ENCODE results near the gene ARMC3.

Gene ARMC3

GRCh38 chr10:23047201-23048050 is 119.6 kb downstream of the ARMC3 start:
- DNase-seq (ENCODE audit: low read depth, low spot score), result no peak
- TF ChIP-seq EZH2 (IDR thresholded peaks at IDR 0.05), result no peak
- no peak for TF ChIP-seq FOXP2 (optimal IDR thresholded peaks at IDR 0.05; ENCODE audit: control extremely low read depth, extremely low read length, insufficient read depth)
- TF ChIP-seq POLR2AphosphoS5 (IDR thresholded peaks at IDR 0.05; ENCODE audit: borderline replicate concordance, low read depth, low read length), result no peak
- H3K9me3 ChIP-seq (ENCODE audit: low read depth, low read length), result no peaks in the 10 kb centered on the region

GRCh38 chr10:23048191-23048590 is 120.3 kb downstream of the ARMC3 start:
- no peaks in the 10 kb centered on the region for H3K9me3 ChIP-seq (ENCODE audit: low read depth, low read length)
- DNase-seq (ENCODE audit: low read depth, low spot score), result no peak

More at GRCh38 chr10:23047201-23048050, 119.6 kb downstream of the ARMC3 start:
- Histone ChIP-seq H3K36me3 (ENCODE audit: insufficient read depth, low read length) (no peaks in the 10 kb centered on the region), H3K27ac (no peak overlapping the region), H3K9ac (ENCODE audit: insufficient read length) (no peak overlapping the region), H3K4me3 (no peak overlapping the region)

GRCh38 chr10:23051278-23051677 is 123.4 kb downstream of the ARMC3 start:
- Histone ChIP-seq H3K9ac (ENCODE audit: insufficient read length) (no peak overlapping the region), H3K36me3 (ENCODE audit: insufficient read depth, low read length) (no peaks in the 10 kb centered on the region), H3K27ac (no peak overlapping the region), H3K4me3 (no peak overlapping the region), H3K9me3 (ENCODE audit: low read depth, low read length) (no peaks in the 10 kb centered on the region)
- no peak for DNase-seq (ENCODE audit: low read depth, low spot score)
- TF ChIP-seq FOXP2 (optimal IDR thresholded peaks at IDR 0.05; ENCODE audit: control extremely low read depth, extremely low read length, insufficient read depth) (no peak), EZH2 (IDR thresholded peaks at IDR 0.05) (no peak), POLR2AphosphoS5 (IDR thresholded peaks at IDR 0.05; ENCODE audit: borderline replicate concordance, low read depth, low read length) (no peak)

More at GRCh38 chr10:23048191-23048590, 120.3 kb downstream of the ARMC3 start:
- no peaks in the 10 kb centered on the region for H3K36me3 ChIP-seq (ENCODE audit: insufficient read depth, low read length)
- no peak overlapping the region for H3K9ac ChIP-seq (ENCODE audit: insufficient read length)
- no peak overlapping the region for H3K4me3 ChIP-seq
- no peak overlapping the region for H3K27ac ChIP-seq
- TF ChIP-seq EZH2 (IDR thresholded peaks at IDR 0.05) (no peak), POLR2AphosphoS5 (IDR thresholded peaks at IDR 0.05; ENCODE audit: borderline replicate concordance, low read depth, low read length) (no peak), FOXP2 (optimal IDR thresholded peaks at IDR 0.05; ENCODE audit: control extremely low read depth, extremely low read length, insufficient read depth) (no peak)

- no peak overlapping the region for H3K27ac ChIP-seq
- H3K9me3 ChIP-seq (ENCODE audit: low read depth, low read length), result no peaks in the 10 kb centered on the region
- DNase-seq (ENCODE audit: low read depth, low spot score), result no peak
- TF ChIP-seq EZH2 (IDR thresholded peaks at IDR 0.05) (no peak), FOXP2 (optimal IDR thresholded peaks at IDR 0.05; ENCODE audit: control extremely low read depth, extremely low read length, insufficient read depth) (no peak), POLR2AphosphoS5 (IDR thresholded peaks at IDR 0.05; ENCODE audit: borderline replicate concordance, low read depth, low read length) (no peak)
- H3K4me3 ChIP-seq, result no peak overlapping the region
- no peaks in the 10 kb centered on the region for H3K36me3 ChIP-seq (ENCODE audit: insufficient read depth, low read length)
- no peak overlapping the region for H3K9ac ChIP-seq (ENCODE audit: insufficient read length)
These were observed 124.0 kb downstream of the ARMC3 start for GRCh38 chr10:23051855-23052331.

GRCh38 chr10:23053036-23053435 is 125.2 kb downstream of the ARMC3 start:
- peak; percentile 20 for DNase-seq (ENCODE audit: low read depth, low spot score)
- no peak overlapping the region for H3K4me3 ChIP-seq
- H3K9ac ChIP-seq (ENCODE audit: insufficient read length), result no peak overlapping the region
- H3K9me3 ChIP-seq (ENCODE audit: low read depth, low read length), result no peaks in the 10 kb centered on the region
- H3K27ac ChIP-seq, result no peak overlapping the region
- no peaks in the 10 kb centered on the region for H3K36me3 ChIP-seq (ENCODE audit: insufficient read depth, low read length)
- TF ChIP-seq FOXP2 (optimal IDR thresholded peaks at IDR 0.05; ENCODE audit: control extremely low read depth, extremely low read length, insufficient read depth), result no peak
- no peak for TF ChIP-seq POLR2AphosphoS5 (IDR thresholded peaks at IDR 0.05; ENCODE audit: borderline replicate concordance, low read depth, low read length)
- no peak for TF ChIP-seq EZH2 (IDR thresholded peaks at IDR 0.05)

GRCh38 chr10:23055424-23056185 is 127.8 kb downstream of the ARMC3 start:
- no peak overlapping the region for H3K27ac ChIP-seq
- no peaks in the 10 kb centered on the region for H3K36me3 ChIP-seq (ENCODE audit: insufficient read depth, low read length)
- no peak overlapping the region for H3K9ac ChIP-seq (ENCODE audit: insufficient read length)
- peak overlapping the region; percentile 48 for H3K4me3 ChIP-seq
- H3K9me3 ChIP-seq (ENCODE audit: low read depth, low read length), result no peaks in the 10 kb centered on the region
- no peak for DNase-seq (ENCODE audit: low read depth, low spot score)
- TF ChIP-seq EZH2 (IDR thresholded peaks at IDR 0.05) (no peak), POLR2AphosphoS5 (IDR thresholded peaks at IDR 0.05; ENCODE audit: borderline replicate concordance, low read depth, low read length) (no peak; the same call in 1 of the 2 replicates), FOXP2 (optimal IDR thresholded peaks at IDR 0.05; ENCODE audit: control extremely low read depth, extremely low read length, insufficient read depth) (no peak)

GRCh38 chr10:23056186-23056579 is 128.3 kb downstream of the ARMC3 start:
- no peak overlapping the region for H3K9ac ChIP-seq (ENCODE audit: insufficient read length)
- H3K27ac ChIP-seq, result no peak overlapping the region
- H3K9me3 ChIP-seq (ENCODE audit: low read depth, low read length), result no peaks in the 10 kb centered on the region
- TF ChIP-seq POLR2AphosphoS5 (IDR thresholded peaks at IDR 0.05; ENCODE audit: borderline replicate concordance, low read depth, low read length) (no peak), FOXP2 (optimal IDR thresholded peaks at IDR 0.05; ENCODE audit: control extremely low read depth, extremely low read length, insufficient read depth) (no peak), EZH2 (IDR thresholded peaks at IDR 0.05) (no peak)
- peak overlapping the region; percentile 48 for H3K4me3 ChIP-seq
- H3K36me3 ChIP-seq (ENCODE audit: insufficient read depth, low read length), result no peaks in the 10 kb centered on the region
- DNase-seq (ENCODE audit: low read depth, low spot score), result no peak

- no peak for DNase-seq (ENCODE audit: low read depth, low spot score)
- Histone ChIP-seq H3K27ac (no peak overlapping the region), H3K4me3 (no peak overlapping the region), H3K9ac (ENCODE audit: insufficient read length) (no peak overlapping the region), H3K36me3 (ENCODE audit: insufficient read depth, low read length) (no peaks in the 10 kb centered on the region), H3K9me3 (ENCODE audit: low read depth, low read length) (no peaks in the 10 kb centered on the region)
- TF ChIP-seq POLR2AphosphoS5 (IDR thresholded peaks at IDR 0.05; ENCODE audit: borderline replicate concordance, low read depth, low read length), result no peak
- TF ChIP-seq FOXP2 (optimal IDR thresholded peaks at IDR 0.05; ENCODE audit: control extremely low read depth, extremely low read length, insufficient read depth), result no peak
- TF ChIP-seq EZH2 (IDR thresholded peaks at IDR 0.05), result no peak
These were observed 130.5 kb downstream of the ARMC3 start for GRCh38 chr10:23058366-23058765.
